GM18526 (cell line): ENCODE results near the gene IGSF22.

ENCODE experiments used
- POLR2A ChIP-seq: IDR thresholded peaks from 3 replicates; pipeline ENCODE4 v1.6.1; 2011; ENCODE audit not compliant: insufficient read length; ENCODE audit errors: extremely low read depth

The IGSF22 gene

GRCh38 chr11:18750944-18751343 is 25.0 kb upstream of the IGSF22 start:
- TF ChIP-seq POLR2A = no peak

GRCh38 chr11:18749681-18750319 is 23.8 kb upstream of the IGSF22 start:
- TF ChIP-seq POLR2A = no peak

- no peak for TF ChIP-seq POLR2A
Observed at GRCh38 chr11:18748766-18749365, 22.9 kb upstream of the IGSF22 start.

- no peak for TF ChIP-seq POLR2A
Observed at GRCh38 chr11:18745251-18745650, 19.3 kb upstream of the IGSF22 start.

GRCh38 chr11:18743900-18744514 is 18.0 kb upstream of the IGSF22 start:
- TF ChIP-seq POLR2A = no peak

- no peak for TF ChIP-seq POLR2A
Observed at GRCh38 chr11:18743365-18743764, 17.4 kb upstream of the IGSF22 start.

GRCh38 chr11:18741783-18742182 is 15.8 kb upstream of the IGSF22 start:
- TF ChIP-seq POLR2A = no peak

- TF ChIP-seq POLR2A = no peak
Observed at GRCh38 chr11:18739685-18740084, 13.7 kb upstream of the IGSF22 start.

- TF ChIP-seq POLR2A = no peak
Observed at GRCh38 chr11:18737642-18738041, 11.7 kb upstream of the IGSF22 start.

- no peak for TF ChIP-seq POLR2A
Observed at GRCh38 chr11:18736590-18737148, 10.7 kb upstream of the IGSF22 start.

GRCh38 chr11:18733202-18733601 is 7.2 kb upstream of the IGSF22 start:
- no peak for TF ChIP-seq POLR2A

GRCh38 chr11:18731949-18732821 is 6.2 kb upstream of the IGSF22 start:
- TF ChIP-seq POLR2A = no peak

- TF ChIP-seq POLR2A = no peak
Observed at GRCh38 chr11:18731441-18731840, 5.5 kb upstream of the IGSF22 start.

- no peak for TF ChIP-seq POLR2A
Observed at GRCh38 chr11:18730020-18730419, 4.0 kb upstream of the IGSF22 start.

- no peak for TF ChIP-seq POLR2A
Observed at GRCh38 chr11:18729426-18729825, 3.4 kb upstream of the IGSF22 start.
